Activated T-helper 1 cell treated with anti-CD3 and anti-CD28 coated beads, Interleukin-12 subunit alpha, Interleukin-12 subunit beta, Interleukin-2, Interleukin-4 antibody, amounts not matched to agents 30 ng/mL and 10 ng/mL and 1 ng/mL, durations not matched to agents 14 hours and 24 hours and 36 hours (primary cell): Measurements from ENCODE around the gene PDK1. TPM values are rescaled to one million over a fixed set of nuclear protein-coding genes. Genes with fewer than 3 reads are reported as not detected.

Experiments
- DNase-seq: peaks from one replicate; pipeline ENCODE4 v3.0.0; 2021; ENCODE audit warnings: low spot score
- H3K27ac Mint-ChIP-seq: one replicate; pipeline ENCODE4 v1.8.0; 2021; ENCODE audit warnings: mild to moderate bottlenecking, mixed read lengths
- H3K27me3 Mint-ChIP-seq: one replicate; pipeline ENCODE4 v1.8.0; 2022; ENCODE audit warnings: mild to moderate bottlenecking, moderate library complexity, mixed read lengths; ENCODE audit not compliant: insufficient read depth
- H3K36me3 Mint-ChIP-seq: one replicate; pipeline ENCODE4 v1.8.0; 2021; ENCODE audit warnings: low read depth, mixed read lengths
- H3K4me1 Mint-ChIP-seq: one replicate; pipeline ENCODE4 v1.8.0; 2021; ENCODE audit warnings: low read depth, mixed read lengths
- H3K4me3 Mint-ChIP-seq: one replicate; pipeline ENCODE4 v1.8.0; 2021; ENCODE audit warnings: mild to moderate bottlenecking, moderate library complexity, mixed read lengths
- H3K9me3 Mint-ChIP-seq: one replicate; pipeline ENCODE4 v1.8.0; 2021; ENCODE audit warnings: mixed read lengths
- intact Hi-C: fragments of 100-400 bp; cut with micrococcal nuclease; formaldehyde crosslinking; loops from one replicate; pipeline ENCODE4 v1.15.1; 2024
- total RNA-seq: library from RNA; stranded (reverse); gene quantifications from 2 replicates; pipeline ENCODE4 v1.2.3, GENCODE V29; 2022

The PDK1 gene
- total RNA-seq, 1 donor from 2014 or later, result 27.6 TPM

DNA sequence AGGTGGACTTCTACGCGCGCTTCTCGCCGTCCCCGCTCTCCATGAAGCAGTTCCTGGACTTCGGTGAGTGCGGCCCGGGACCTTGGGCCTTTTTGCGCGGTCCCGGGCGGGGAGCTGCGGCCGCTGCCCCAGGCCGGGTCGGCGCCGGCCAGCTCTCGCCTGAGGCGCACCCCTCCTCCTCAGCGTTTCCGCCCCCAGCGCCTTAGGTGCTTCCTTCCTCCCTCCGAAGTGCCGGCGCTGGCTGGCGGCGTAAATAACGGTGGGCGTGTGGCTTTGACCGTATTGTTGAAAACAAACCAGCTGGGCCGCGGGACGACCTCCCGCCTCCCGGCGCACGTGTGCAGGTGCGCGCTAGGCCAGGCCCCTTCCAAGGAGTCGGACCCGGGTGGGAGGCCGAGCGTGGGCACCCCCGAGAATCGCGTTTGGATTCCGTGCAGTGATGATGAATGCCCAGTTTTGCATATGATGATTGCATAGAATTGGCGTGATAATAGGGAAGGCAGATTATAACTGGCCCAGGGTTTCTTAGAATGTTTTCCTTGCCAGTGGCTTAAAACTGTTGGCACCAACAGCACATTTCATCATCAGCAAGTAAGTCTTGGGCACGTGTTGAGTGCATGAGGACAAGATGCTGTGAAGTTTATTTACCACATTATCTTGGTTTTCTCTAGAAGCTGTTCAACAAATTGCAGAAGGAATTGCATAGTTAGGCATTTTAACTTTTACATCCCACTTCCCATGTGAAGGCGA, 569 bp downstream of the PDK1 start:
- peaks cover 65% of the 10 kb centered on the region for H3K4me1 Mint-ChIP-seq
- intact Hi-C loops, result loop anchor here (1.0 to 10.0 kb wide), 6 partner anchors 518 to 1930 kb away; partner anchors contain the start of genes GPR155, HAT1, MAP3K20 and OLA1

DNA sequence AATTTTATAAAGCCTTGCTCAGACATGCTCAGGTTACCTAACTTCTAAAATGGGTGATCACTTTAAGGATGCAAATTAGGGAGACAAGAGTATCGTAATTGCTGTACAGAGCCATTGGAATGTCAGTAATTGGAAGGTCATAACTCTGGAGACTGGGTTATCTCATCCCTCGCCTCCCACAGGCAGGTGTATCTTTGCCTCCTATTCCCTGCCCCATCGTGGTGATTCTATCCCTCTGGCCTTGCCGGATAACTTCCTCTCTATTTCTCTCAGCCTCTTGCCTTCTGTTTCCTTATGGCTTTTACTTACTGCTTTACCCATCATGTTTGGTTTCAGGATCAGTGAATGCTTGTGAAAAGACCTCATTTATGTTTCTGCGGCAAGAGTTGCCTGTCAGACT, 2.5 kb downstream of the PDK1 start:
- Mint-ChIP-seq H3K9me3 (no peaks in the 10 kb centered on the region), H3K4me3 (peak overlapping the region; percentile 92), H3K27ac (no peak overlapping the region), H3K27me3 (no peaks in the 10 kb centered on the region), H3K36me3 (peaks cover 32% of the 10 kb centered on the region), H3K4me1 (peaks cover 58% of the 10 kb centered on the region)
- DNase-seq, result no peak
- intact Hi-C loops, result loop anchor here (5.0 to 10.0 kb wide), 3 partner anchors 516 to 1404 kb away; partner anchors contain the start of genes MAP3K20 and SLC25A12

More for the DNA sequence above, 569 bp downstream of the PDK1 start:
- Mint-ChIP-seq H3K27me3 (no peaks in the 10 kb centered on the region), H3K9me3 (no peaks in the 10 kb centered on the region), H3K36me3 (peaks cover 23% of the 10 kb centered on the region), H3K4me3 (peak overlapping the region; percentile 92), H3K27ac (peak overlapping the region; percentile 95)
- DNase-seq, result peak; percentile 65

GRCh38 chr2:172560721-172561120, 4.8 kb downstream of the PDK1 start:
- intact Hi-C loops, result no loop called here
- Mint-ChIP-seq H3K4me3 (no peak overlapping the region), H3K4me1 (peaks cover 47% of the 10 kb centered on the region), H3K27me3 (no peaks in the 10 kb centered on the region), H3K36me3 (peaks cover 45% of the 10 kb centered on the region), H3K9me3 (no peaks in the 10 kb centered on the region), H3K27ac (no peak overlapping the region)
- no peak for DNase-seq

GRCh38 chr2:172561270-172561669, 5.4 kb downstream of the PDK1 start:
- Mint-ChIP-seq H3K27ac (no peak overlapping the region), H3K4me1 (peaks cover 51% of the 10 kb centered on the region), H3K9me3 (no peaks in the 10 kb centered on the region), H3K27me3 (no peaks in the 10 kb centered on the region), H3K36me3 (peaks cover 49% of the 10 kb centered on the region), H3K4me3 (no peak overlapping the region)
- DNase-seq, result no peak
- intact Hi-C loops, result no loop called here

- Mint-ChIP-seq H3K27me3 (no peaks in the 10 kb centered on the region), H3K4me3 (no peak overlapping the region), H3K4me1 (peaks cover 47% of the 10 kb centered on the region), H3K36me3 (peaks cover 51% of the 10 kb centered on the region), H3K27ac (no peak overlapping the region), H3K9me3 (no peaks in the 10 kb centered on the region)
- no peak for DNase-seq
- intact Hi-C loops, result no loop called here
These were observed 6.4 kb downstream of the PDK1 start for GRCh38 chr2:172562298-172562697.

GRCh38 chr2:172564376-172564775, 8.5 kb downstream of the PDK1 start:
- Mint-ChIP-seq H3K9me3 (no peaks in the 10 kb centered on the region), H3K27me3 (no peaks in the 10 kb centered on the region), H3K4me3 (no peak overlapping the region), H3K36me3 (peaks cover 57% of the 10 kb centered on the region), H3K4me1 (peaks cover 38% of the 10 kb centered on the region), H3K27ac (no peak overlapping the region)
- intact Hi-C loops, result no loop called here
- no peak for DNase-seq

DNA sequence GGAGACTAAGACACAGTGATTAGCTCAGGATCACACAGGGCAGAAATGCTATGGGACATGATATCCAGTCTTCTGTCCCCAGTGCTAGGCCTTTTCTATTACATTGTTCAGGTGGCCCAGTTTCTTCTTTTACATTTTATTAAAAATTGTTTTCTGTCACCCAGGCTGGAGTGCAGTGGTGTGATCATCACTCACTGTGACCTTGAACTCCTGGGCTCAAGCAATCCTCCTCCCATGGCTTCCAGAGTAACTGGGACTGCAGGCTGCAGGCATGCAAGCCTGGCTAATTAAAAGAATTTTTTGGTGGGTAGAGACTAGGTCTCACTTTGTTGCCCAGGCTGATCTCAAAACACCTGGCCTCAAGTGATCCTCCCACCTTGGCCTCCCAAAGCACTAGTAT, 15.4 kb downstream of the PDK1 start:
- Mint-ChIP-seq H3K4me3 (no peak overlapping the region), H3K9me3 (peaks cover 20% of the 10 kb centered on the region), H3K27ac (no peak overlapping the region), H3K36me3 (peaks cover 66% of the 10 kb centered on the region), H3K4me1 (peaks cover 12% of the 10 kb centered on the region), H3K27me3 (no peaks in the 10 kb centered on the region)
- intact Hi-C loops, result no loop called here
- no peak for DNase-seq

GRCh38 chr2:172572981-172573380, 17.1 kb downstream of the PDK1 start:
- Mint-ChIP-seq H3K4me3 (no peak overlapping the region), H3K36me3 (peaks cover 72% of the 10 kb centered on the region), H3K4me1 (peaks cover 6% of the 10 kb centered on the region), H3K9me3 (peaks cover 36% of the 10 kb centered on the region), H3K27me3 (no peaks in the 10 kb centered on the region), H3K27ac (no peak overlapping the region)
- intact Hi-C loops, result no loop called here
- DNase-seq, result no peak

- no peak for DNase-seq
- Mint-ChIP-seq H3K4me3 (no peak overlapping the region), H3K27ac (no peak overlapping the region), H3K36me3 (peaks cover 80% of the 10 kb centered on the region), H3K9me3 (peaks cover 41% of the 10 kb centered on the region), H3K4me1 (peaks cover 2% of the 10 kb centered on the region), H3K27me3 (no peaks in the 10 kb centered on the region)
- intact Hi-C loops, result no loop called here
These were observed 19.1 kb downstream of the PDK1 start for GRCh38 chr2:172574965-172575364.

DNA sequence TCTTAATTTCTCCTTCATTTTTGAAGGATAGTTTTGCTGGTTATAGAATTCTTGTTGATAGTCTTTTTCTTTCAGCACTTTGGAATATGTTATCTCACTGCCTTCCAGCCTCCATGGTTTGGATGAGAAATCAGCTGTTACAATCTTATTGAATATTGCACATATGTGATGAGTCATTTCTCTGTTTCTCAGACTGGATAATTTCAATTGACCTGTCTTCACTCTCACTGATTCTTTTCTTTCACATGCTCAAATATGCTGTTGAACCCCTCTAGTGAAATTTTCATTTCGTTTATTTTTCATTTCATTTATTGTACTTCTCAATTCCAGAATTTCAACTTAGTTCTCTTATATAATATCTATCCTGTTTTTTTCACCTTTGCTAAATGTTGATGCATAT, 22.2 kb downstream of the PDK1 start:
- no peak for DNase-seq
- H3K4me3 Mint-ChIP-seq, result no peak overlapping the region
- intact Hi-C loops, result no loop called here
- peaks cover 77% of the 10 kb centered on the region for H3K36me3 Mint-ChIP-seq
- no peak overlapping the region for H3K27ac Mint-ChIP-seq
- H3K27me3 Mint-ChIP-seq, result no peaks in the 10 kb centered on the region
- peaks cover 24% of the 10 kb centered on the region for H3K4me1 Mint-ChIP-seq
- peaks cover 41% of the 10 kb centered on the region for H3K9me3 Mint-ChIP-seq

DNA sequence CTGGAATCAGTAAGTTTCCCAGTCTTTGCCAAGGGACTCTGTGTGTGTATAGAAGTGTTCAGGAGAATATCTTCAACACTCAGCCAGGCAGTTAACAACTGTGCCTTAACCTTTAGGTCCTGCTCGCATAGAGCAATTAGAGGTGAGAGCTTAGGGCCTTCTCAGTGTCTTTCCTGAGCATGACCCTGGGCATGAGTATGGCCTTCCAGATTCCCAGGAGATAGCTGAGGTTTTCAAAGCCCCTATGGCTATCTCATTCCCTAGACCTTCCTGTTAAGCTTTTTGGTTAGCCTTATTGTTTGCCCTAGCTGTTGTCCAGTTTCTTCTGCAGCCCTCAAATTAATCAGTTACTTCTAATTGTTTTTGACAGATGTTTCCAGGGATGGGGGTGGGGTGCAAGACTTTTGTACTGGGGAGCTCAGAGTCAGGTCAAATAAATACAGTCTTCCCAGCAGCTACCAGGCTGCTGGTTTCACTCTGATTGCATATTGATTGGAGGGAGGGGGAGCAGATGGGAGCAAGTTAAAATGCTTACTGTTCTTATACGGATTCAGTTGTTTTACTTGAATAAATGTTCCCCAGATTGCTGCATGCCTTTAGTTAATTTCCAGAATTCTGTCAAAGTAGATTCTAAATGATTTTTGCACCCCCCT, 23.1 kb downstream of the PDK1 start:
- no peak overlapping the region for H3K4me3 Mint-ChIP-seq
- no peak overlapping the region for H3K27ac Mint-ChIP-seq
- no peak for DNase-seq
- peaks cover 36% of the 10 kb centered on the region for H3K9me3 Mint-ChIP-seq
- H3K4me1 Mint-ChIP-seq, result peaks cover 24% of the 10 kb centered on the region
- intact Hi-C loops, result no loop called here
- no peaks in the 10 kb centered on the region for H3K27me3 Mint-ChIP-seq
- H3K36me3 Mint-ChIP-seq, result peaks cover 70% of the 10 kb centered on the region

DNA sequence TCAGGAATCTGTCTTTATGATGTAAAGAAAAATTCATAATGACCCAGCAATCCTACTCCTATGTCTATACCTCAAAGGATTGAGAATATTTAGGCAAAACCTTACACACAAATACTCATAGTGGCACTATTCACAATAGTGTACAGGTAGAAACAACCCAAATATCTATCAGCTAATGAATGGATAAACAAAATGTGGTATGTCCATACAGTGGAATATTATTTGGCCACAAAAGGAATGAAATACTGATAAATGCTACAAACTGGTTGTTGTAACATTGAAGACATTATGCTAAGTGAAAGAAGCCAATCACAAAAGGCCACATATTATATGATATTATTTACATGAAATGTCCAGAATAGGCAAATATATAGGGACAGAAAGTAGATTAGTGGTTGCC, 24.7 kb downstream of the PDK1 start:
- Mint-ChIP-seq H3K9me3 (peaks cover 23% of the 10 kb centered on the region), H3K27me3 (no peaks in the 10 kb centered on the region), H3K27ac (no peak overlapping the region), H3K36me3 (peaks cover 58% of the 10 kb centered on the region), H3K4me3 (no peak overlapping the region), H3K4me1 (peaks cover 24% of the 10 kb centered on the region)
- no peak for DNase-seq
- intact Hi-C loops, result no loop called here

DNA sequence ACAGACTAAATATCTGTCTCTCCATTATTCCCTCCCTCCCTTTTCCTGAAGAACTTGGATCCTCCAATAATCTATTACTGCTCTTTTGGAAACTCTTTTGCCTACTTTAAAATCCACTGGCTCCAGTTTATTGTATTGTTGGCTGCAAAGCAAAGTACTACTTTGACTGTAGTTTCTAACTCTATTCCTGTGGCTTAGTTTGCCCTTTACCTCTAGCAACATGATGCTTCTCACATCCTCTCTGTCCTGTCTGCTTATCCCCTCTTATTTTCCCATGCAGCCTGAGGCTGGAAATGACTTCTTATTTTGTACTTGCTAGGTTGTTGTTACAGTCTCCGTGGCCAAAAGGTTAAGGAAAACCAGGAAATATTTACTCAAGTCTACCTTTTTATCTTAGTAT, 26.8 kb downstream of the PDK1 start:
- H3K27me3 Mint-ChIP-seq, result no peaks in the 10 kb centered on the region
- no peak overlapping the region for H3K4me3 Mint-ChIP-seq
- intact Hi-C loops, result no loop called here
- H3K36me3 Mint-ChIP-seq, result peaks cover 59% of the 10 kb centered on the region
- H3K27ac Mint-ChIP-seq, result no peak overlapping the region
- no peak for DNase-seq
- H3K4me1 Mint-ChIP-seq, result peaks cover 40% of the 10 kb centered on the region
- peaks cover 8% of the 10 kb centered on the region for H3K9me3 Mint-ChIP-seq
